ENCODE results near the gene NELFA. TPM values are rescaled to one million over a fixed set of nuclear protein-coding genes. Genes with fewer than 3 reads are reported as not detected.

Gene NELFA
- total and polyA plus RNA-seq, 8 donors = 13.6 to 30.9 (median 19.1) TPM

GRCh38 chr4:1959104-1959384 lies 49.7 kb downstream of the NELFA start:
- H3K4me1 ChIP-seq = peaks cover 0 to 4% (median 0%) of the 10 kb centered on the region in 3 donors
- no peak for TF ChIP-seq CTCF (IDR thresholded peaks at IDR 0.05)
- no peaks in the 10 kb centered on the region for H3K9me3 ChIP-seq
- ATAC-seq (no peak), DNase-seq (no peak), FAIRE-seq (no peak)
- intact Hi-C loops (cut with DNase I) = no loop called here
- peaks cover 0 to 45% (median 3%) of the 10 kb centered on the region in 3 donors for H3K36me3 ChIP-seq
- no peaks in the 10 kb centered on the region for H3K27me3 ChIP-seq
- 91 to 94% methylated on average over 5 of the region's 5 CpGs for WGBS, 2 donors
- H3K4me3 ChIP-seq = no peak overlapping the region
- H3K27ac ChIP-seq = no peak overlapping the region

- intact Hi-C loops (cut with DNase I) = no loop called here
- peaks cover 0 to 45% (median 3%) of the 10 kb centered on the region in 3 donors for H3K36me3 ChIP-seq
- DNase-seq = no peak
- FAIRE-seq = no peak
- no peaks in the 10 kb centered on the region for H3K9me3 ChIP-seq
- no peak overlapping the region for H3K4me3 ChIP-seq
- H3K4me1 ChIP-seq = peaks cover 0 to 4% (median 2%) of the 10 kb centered on the region in 3 donors
- no peak for TF ChIP-seq CTCF (IDR thresholded peaks at IDR 0.05)
- WGBS, 2 donors = 93 to 97% methylated on average over 15 of the region's 15 CpGs
- no peaks in the 10 kb centered on the region for H3K27me3 ChIP-seq
- H3K27ac ChIP-seq = no peak overlapping the region
- ATAC-seq = no peak
These were observed 50.3 kb downstream of the NELFA start for GRCh38 chr4:1958276-1959103.

GRCh38 chr4:1956631-1957030 lies 52.1 kb downstream of the NELFA start:
- ATAC-seq (no peak), FAIRE-seq (no peak), DNase-seq (no peak)
- Histone ChIP-seq H3K36me3 (peaks cover 0 to 42% (median 3%) of the 10 kb centered on the region in 3 donors), H3K27me3 (no peaks in the 10 kb centered on the region), H3K4me1 (peaks cover 0 to 10% (median 3%) of the 10 kb centered on the region in 3 donors), H3K27ac (no peak overlapping the region), H3K4me3 (no peak overlapping the region), H3K9me3 (no peaks in the 10 kb centered on the region)
- WGBS, 2 donors = 93% methylated on average over 12 of the region's 12 CpGs
- intact Hi-C loops (cut with DNase I) = no loop called here
- TF ChIP-seq CTCF (IDR thresholded peaks at IDR 0.05) = no peak

- Histone ChIP-seq H3K36me3 (peaks cover 0 to 21% (median 0%) of the 10 kb centered on the region in 3 donors), H3K27me3 (no peaks in the 10 kb centered on the region), H3K4me3 (no peak overlapping the region), H3K27ac (no peak overlapping the region), H3K4me1 (peaks cover 0 to 8% (median 6%) of the 10 kb centered on the region in 3 donors), H3K9me3 (no peaks in the 10 kb centered on the region)
- ATAC-seq = no peak
- FAIRE-seq = no peak
- 79 to 81% methylated on average over 9 of the region's 9 CpGs for whole genome bisulfite sequencing, 2 donors
- no peak for TF ChIP-seq CTCF (IDR thresholded peaks at IDR 0.05)
- intact Hi-C loops (cut with DNase I) = no loop called here
- DNase-seq = no peak
These were observed 55.4 kb downstream of the NELFA start for GRCh38 chr4:1953335-1953734.

- H3K4me3 ChIP-seq = no peak overlapping the region
- no peaks in the 10 kb centered on the region for H3K27me3 ChIP-seq
- FAIRE-seq (no peak), ATAC-seq (peak; percentile 61 to 84 (median 76)), DNase-seq (peak in 4 of 6 donors; percentile 28 to 64 (median 47))
- TF ChIP-seq CTCF (IDR thresholded peaks at IDR 0.05) = no peak
- peaks cover 0 to 17% (median 0%) of the 10 kb centered on the region in 3 donors for H3K36me3 ChIP-seq
- H3K27ac ChIP-seq = no peak overlapping the region
- H3K4me1 ChIP-seq = peaks cover 0 to 8% (median 6%) of the 10 kb centered on the region in 3 donors
- 50 to 65% methylated on average over 5 of the region's 5 CpGs for WGBS, 2 donors
- no peaks in the 10 kb centered on the region for H3K9me3 ChIP-seq
- intact Hi-C loops (cut with DNase I) = no loop called here
These were observed 56.1 kb downstream of the NELFA start for GRCh38 chr4:1952719-1953118.
